Measurements from ENCODE around the gene AUTS2. TPM values are rescaled to one million over a fixed set of nuclear protein-coding genes. Genes with fewer than 3 reads are reported as not detected.

The AUTS2 gene
- total and polyA plus RNA-seq, 2 of the 8 experiments (the other 6 are each of a cell fraction or from before 2014, with no cell fraction given) = 25.9 to 101 TPM

DNA sequence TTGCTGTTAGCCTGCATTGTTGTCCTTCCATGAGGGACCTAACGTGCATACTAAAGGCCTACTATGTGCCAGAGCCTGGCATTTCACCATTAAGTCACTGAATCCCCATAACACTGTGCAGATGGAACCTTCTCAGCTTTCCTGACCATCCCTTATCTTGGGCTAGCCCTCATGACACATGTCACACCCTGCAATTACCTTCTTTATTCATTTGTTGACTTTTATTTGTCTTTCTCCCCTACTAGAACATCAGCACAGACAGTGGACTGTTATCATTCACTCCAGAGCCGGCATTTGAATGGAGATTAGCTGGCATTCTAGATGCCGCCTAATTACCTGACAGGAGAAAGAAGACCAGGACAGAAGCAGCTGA, 1062.5 kb downstream of the AUTS2 start:
- FAIRE-seq = no peak
- H3K36me3 ChIP-seq (ENCODE audit: control insufficient read depth in 2 of 4, insufficient read depth in 4 of 4, low read length in 3 of 4) = no peaks in the 10 kb centered on the region
- 84% methylated on average over 3 of the region's 3 CpGs; no CpG with 5 or more reads in 1 of the 2 experiments for WGBS, 2 experiments (ENCODE audit: extremely low coverage in 1 of 2, insufficient coverage in 1 of 2, insufficient read length in 1 of 2, insufficient replicate concordance in 2 of 2, low coverage in 1 of 2, low lambda C conversion rate in 2 of 2, missing lambda C conversion rate in 1 of 2)

More for the DNA sequence above, 1062.5 kb downstream of the AUTS2 start:
- no peak overlapping the region for H4K5ac ChIP-seq (ENCODE audit: insufficient read length, low read depth, low read length)
- 0 out of 2 replicates have a peak overlapping the region, but pooled peaks have one; percentile 10 for H2BK12ac ChIP-seq (ENCODE audit: low read depth, low read length)
- no peaks in the 10 kb centered on the region for H3K27me3 ChIP-seq (replicated peaks in 1 of 4; ENCODE audit: control insufficient read depth in 3 of 4, extremely low read depth in 1 of 4, insufficient read depth in 3 of 4, low read length in 3 of 4)
- H3K4me3 ChIP-seq (ENCODE audit: extremely low read depth in 1 of 4, insufficient read depth in 2 of 4, low read depth in 3 of 4, low read length in 4 of 4) = no peak overlapping the region
- no peaks in the 10 kb centered on the region for H4K20me1 ChIP-seq (replicated peaks in 1 of 2; ENCODE audit: control insufficient read depth in 1 of 2, insufficient read depth in 2 of 2, low read length in 2 of 2)
- H2BK15ac ChIP-seq (ENCODE audit: low read length) = peak overlapping the region; percentile 73
- no peaks in the 10 kb centered on the region for H3K9me3 ChIP-seq (ENCODE audit: insufficient read depth in 2 of 2, low read depth in 1 of 2, low read length in 1 of 2)
- no peak overlapping the region for H2BK120ac ChIP-seq (replicated peaks; ENCODE audit: low read depth, low read length)
- no peak overlapping the region for H4K8ac ChIP-seq (ENCODE audit: extremely low read depth, insufficient read depth, low read length)
- no peak overlapping the region for H3K18ac ChIP-seq (ENCODE audit: extremely low read depth, low read length)
- no peak overlapping the region for H4K91ac ChIP-seq (replicated peaks; ENCODE audit: insufficient read length, low read length)
- H3K79me2 ChIP-seq (ENCODE audit: control insufficient read depth in 1 of 2, insufficient read depth in 2 of 2, low read length in 2 of 2) = no peaks in the 10 kb centered on the region
- peaks cover 2 to 10% (median 8%) of the 10 kb centered on the region in 4 experiments; a peak in 6 of 7 replicates for H3K4me1 ChIP-seq (replicated peaks in 1 of 4; ENCODE audit: control insufficient read depth in 3 of 4, insufficient read depth in 4 of 4, low read length in 3 of 4)
- H2BK20ac ChIP-seq (ENCODE audit: low read length) = no peak overlapping the region
- TF ChIP-seq EZH2 (IDR thresholded peaks at IDR 0.05; ENCODE audit: low read depth, low read length, severe bottlenecking) (no peak), SP1 (IDR thresholded peaks at IDR 0.05; ENCODE audit: low read depth, low read length) (no peak), SAP30 (IDR thresholded peaks at IDR 0.05; ENCODE audit: insufficient read depth, insufficient replicate concordance, low read length) (no peak), RNF2 (IDR thresholded peaks at IDR 0.05; ENCODE audit: borderline replicate concordance, low read depth, low read length, missing control alignments, poor library complexity, severe bottlenecking) (no peak), RXRA (IDR thresholded peaks at IDR 0.05; ENCODE audit: insufficient read depth, low read depth, low read length) (no peak), POU5F1 (IDR thresholded peaks at IDR 0.05; ENCODE audit: low read depth, low read length) (no peak), SP2 (IDR thresholded peaks at IDR 0.05; ENCODE audit: low read length) (no peak), CBX8 (IDR thresholded peaks at IDR 0.05; ENCODE audit: borderline replicate concordance, low read depth, low read length) (no peak), RBBP5 (IDR thresholded peaks at IDR 0.05; ENCODE audit: borderline replicate concordance, low read depth, low read length) (no peak), SUZ12 (IDR thresholded peaks at IDR 0.05; ENCODE audit: low read length) (no peak), KDM5A (IDR thresholded peaks at IDR 0.05; ENCODE audit: low read length) (no peak), GTF2F1 (IDR thresholded peaks at IDR 0.05; ENCODE audit: borderline replicate concordance, low read depth, low read length) (no peak)
- H3K27ac ChIP-seq (ENCODE audit: low read depth, low read length) = no peak overlapping the region
- H2AK5ac ChIP-seq (ENCODE audit: low read depth, low read length) = no peak overlapping the region
- H3K79me1 ChIP-seq (ENCODE audit: low read depth, low read length) = peaks cover 2% of the 10 kb centered on the region; the same call in 1 of the 2 replicates
- no peak overlapping the region for H3K14ac ChIP-seq (ENCODE audit: insufficient read length)
- no peak overlapping the region for H3K4me2 ChIP-seq (ENCODE audit: insufficient read depth in 1 of 2, low read depth in 2 of 2, low read length in 2 of 2)
- H2BK5ac ChIP-seq (ENCODE audit: low read depth, low read length) = no peak overlapping the region
- DNase-seq (ENCODE audit: low read depth in 1 of 2, low spot score in 2 of 2) = no peak
- H3K9ac ChIP-seq (replicated peaks in 1 of 4; ENCODE audit: extremely low read depth in 1 of 4, low read depth in 3 of 4, low read length in 3 of 4) = no peak overlapping the region
- H3K4ac ChIP-seq (replicated peaks; ENCODE audit: insufficient read length, low read depth, low read length) = no peak overlapping the region
- H3K23ac ChIP-seq (ENCODE audit: insufficient read length) = no peak overlapping the region
- CTCF ChIA-PET (ENCODE audit: partially characterized antibody) = interaction anchor here (1.1 kb wide), 1 partner anchor 13 kb away, joined by 4 read pairs; no protein-coding TSS in a partner anchor
- POLR2A ChIA-PET (ENCODE audit: partially characterized antibody) = no interaction called here
- no peaks in the 10 kb centered on the region for H3K23me2 ChIP-seq (ENCODE audit: low read depth, low read length)
- no peak overlapping the region for H2AFZ ChIP-seq (ENCODE audit: low read length)
- H3K56ac ChIP-seq (replicated peaks; ENCODE audit: insufficient read length, low read depth, low read length) = no peak overlapping the region
